ENCODE results near the gene USP3.

Gene USP3

GRCh38 chr15:63517202-63517601 is 12.8 kb downstream of the USP3 start (continued):
- TF ChIP-seq PATZ1 (CRISPR knock-in tag; IDR thresholded peaks at IDR 0.05; ENCODE audit: borderline replicate concordance), result no peak
- no peak for TF ChIP-seq GLIS3 (CRISPR knock-in tag; IDR thresholded peaks at IDR 0.05)
- TF ChIP-seq ZFP30 (CRISPR knock-in tag; IDR thresholded peaks at IDR 0.05), result no peak
- TF ChIP-seq CSRNP3 (CRISPR knock-in tag; IDR thresholded peaks at IDR 0.05), result no peak
- TF ChIP-seq ISL1 (CRISPR knock-in tag; IDR thresholded peaks at IDR 0.05), result no peak
- TF ChIP-seq RARB (CRISPR knock-in tag; IDR thresholded peaks at IDR 0.05), result no peak
- no peak for TF ChIP-seq OSR1 (CRISPR knock-in tag; IDR thresholded peaks at IDR 0.05)
- no peak for TF ChIP-seq SNAI2 (CRISPR knock-in tag; IDR thresholded peaks at IDR 0.05)

GRCh38 chr15:63517628-63518027 is 13.2 kb downstream of the USP3 start:
- no peak for ATAC-seq
- TF ChIP-seq CSRNP3 (CRISPR knock-in tag; IDR thresholded peaks at IDR 0.05) (no peak), ARNTL (CRISPR knock-in tag; IDR thresholded peaks at IDR 0.05; ENCODE audit: borderline replicate concordance, low read depth) (no peak), ZNF70 (CRISPR knock-in tag; IDR thresholded peaks at IDR 0.05) (no peak), TCF4 (CRISPR knock-in tag; IDR thresholded peaks at IDR 0.05; ENCODE audit: borderline replicate concordance) (no peak), ZC3H10 (CRISPR knock-in tag; IDR thresholded peaks at IDR 0.05) (no peak)

- TF ChIP-seq CREB5 (CRISPR knock-in tag; IDR thresholded peaks at IDR 0.05; ENCODE audit: low read depth) (no peak), RARB (CRISPR knock-in tag; IDR thresholded peaks at IDR 0.05) (no peak), TOX (CRISPR knock-in tag; IDR thresholded peaks at IDR 0.05; ENCODE audit: borderline replicate concordance) (no peak), PATZ1 (CRISPR knock-in tag; IDR thresholded peaks at IDR 0.05; ENCODE audit: borderline replicate concordance) (no peak), PPARA (CRISPR knock-in tag; IDR thresholded peaks at IDR 0.05; ENCODE audit: borderline replicate concordance) (no peak), ZNF8 (CRISPR knock-in tag; IDR thresholded peaks at IDR 0.05) (no peak), SNAI2 (CRISPR knock-in tag; IDR thresholded peaks at IDR 0.05) (no peak), ISL1 (CRISPR knock-in tag; IDR thresholded peaks at IDR 0.05) (no peak), ZFP30 (CRISPR knock-in tag; IDR thresholded peaks at IDR 0.05) (no peak), POU6F1 (CRISPR knock-in tag; IDR thresholded peaks at IDR 0.05; ENCODE audit: borderline replicate concordance, low read depth) (no peak), ZNF565 (CRISPR knock-in tag; conservative IDR thresholded peaks at IDR 0.05; ENCODE audit: low read depth) (no peak), BACH2 (CRISPR knock-in tag; IDR thresholded peaks at IDR 0.05; ENCODE audit: borderline replicate concordance) (no peak), OSR1 (CRISPR knock-in tag; IDR thresholded peaks at IDR 0.05) (no peak), ZC3H10 (CRISPR knock-in tag; IDR thresholded peaks at IDR 0.05) (no peak), TCF4 (CRISPR knock-in tag; IDR thresholded peaks at IDR 0.05; ENCODE audit: borderline replicate concordance) (no peak), ZFP3 (CRISPR knock-in tag; IDR thresholded peaks at IDR 0.05) (no peak), CSDC2 (CRISPR knock-in tag; IDR thresholded peaks at IDR 0.05) (no peak), ESRRG (CRISPR knock-in tag; IDR thresholded peaks at IDR 0.05) (no peak)
- ATAC-seq, result no peak
These were observed 14.6 kb downstream of the USP3 start for GRCh38 chr15:63519041-63519440.

Measured in SK-N-SH treated with all-trans-retinoic acid at 6 μM for 48 hours (cell line).